Loucy (cell line): Measurements from ENCODE around the gene SCN9A.

Source experiments
- H2AFZ ChIP-seq: fragments of 200-600 bp; sonication (generic); 2 replicates; pipeline ENCODE4 v1.6.0; 2016; ENCODE audit warnings: antibody characterized with exemption, mild to moderate bottlenecking, low read length, moderate library complexity
- H3F3A ChIP-seq: fragments of 200-600 bp; 2 replicates; pipeline ENCODE4 v1.6.0; 2016; ENCODE audit warnings: antibody characterized with exemption, low read depth, mild to moderate bottlenecking
- H3K27me3 ChIP-seq: fragments of 200-600 bp; sonication (generic); 2 replicates; pipeline ENCODE4 v1.6.1; 2014; ENCODE audit warnings: low read length, mild to moderate bottlenecking; ENCODE audit not compliant: insufficient read depth, poor library complexity, severe bottlenecking
- H3K36me3 ChIP-seq: fragments of 200-600 bp; sonication (generic); 2 replicates; pipeline ENCODE4 v1.6.1; 2016; ENCODE audit warnings: low read length; ENCODE audit not compliant: insufficient read depth
- H3K4me1 ChIP-seq: fragments of 200-600 bp; sonication (generic); 2 replicates; pipeline ENCODE4 v1.5.1; 2014; ENCODE audit warnings: low read length, mild to moderate bottlenecking; ENCODE audit not compliant: insufficient read depth, poor library complexity, severe bottlenecking
- H3K4me2 ChIP-seq: fragments of 200-600 bp; sonication (generic); 2 replicates; pipeline ENCODE4 v1.6.0; 2014; ENCODE audit warnings: antibody characterized with exemption, low read length, low read depth, mild to moderate bottlenecking; ENCODE audit not compliant: poor library complexity, severe bottlenecking
- H3K4me3 ChIP-seq: fragments of 200-600 bp; sonication (generic); 2 replicates; pipeline ENCODE4 v1.5.1; 2014; ENCODE audit warnings: low read length, mild to moderate bottlenecking, mixed read lengths; ENCODE audit not compliant: poor library complexity, severe bottlenecking
- H3K79me2 ChIP-seq: fragments of 200-600 bp; sonication (generic); 2 replicates; pipeline ENCODE4 v1.6.1; 2014; ENCODE audit warnings: low read length; ENCODE audit not compliant: insufficient read depth
- H3K9ac ChIP-seq: fragments of 200-600 bp; sonication (generic); 2 replicates; pipeline ENCODE4 v1.6.0; 2014; ENCODE audit warnings: mild to moderate bottlenecking, low read depth, low read length, moderate library complexity; ENCODE audit not compliant: poor library complexity, severe bottlenecking
- H3K9me2 ChIP-seq: fragments of 200-600 bp; sonication (generic); replicated peaks from 2 replicates; pipeline ENCODE4 v1.6.1; 2016; ENCODE audit warnings: low read depth, low read length, mixed read lengths
- H3K9me3 ChIP-seq: fragments of 200-600 bp; sonication (generic); 2 replicates; pipeline ENCODE4 v1.6.1; 2014; ENCODE audit warnings: mild to moderate bottlenecking, antibody characterized with exemption, low read length, low read depth; ENCODE audit not compliant: insufficient read depth
- H4K20me1 ChIP-seq: fragments of 200-600 bp; sonication (generic); 2 replicates; pipeline ENCODE4 v1.6.0; 2014; ENCODE audit warnings: antibody characterized with exemption, low read length, mild to moderate bottlenecking; ENCODE audit not compliant: insufficient read depth, poor library complexity, severe bottlenecking
- EZH2phosphoT487 ChIP-seq: fragments of 200-600 bp; IDR thresholded peaks from 2 replicates; pipeline ENCODE4 v1.6.1; 2018; ENCODE audit warnings: antibody characterized with exemption, mild to moderate bottlenecking, moderate library complexity, borderline replicate concordance
- TF ChIP-seq, protein P1 (sequence below): fragments of 200-600 bp; sonication (generic); conservative IDR thresholded peaks from 2 replicates; pipeline ENCODE4 v1.5.1; 2014; ENCODE audit warnings: mild to moderate bottlenecking, antibody characterized with exemption, low read length

Gene SCN9A

DNA sequence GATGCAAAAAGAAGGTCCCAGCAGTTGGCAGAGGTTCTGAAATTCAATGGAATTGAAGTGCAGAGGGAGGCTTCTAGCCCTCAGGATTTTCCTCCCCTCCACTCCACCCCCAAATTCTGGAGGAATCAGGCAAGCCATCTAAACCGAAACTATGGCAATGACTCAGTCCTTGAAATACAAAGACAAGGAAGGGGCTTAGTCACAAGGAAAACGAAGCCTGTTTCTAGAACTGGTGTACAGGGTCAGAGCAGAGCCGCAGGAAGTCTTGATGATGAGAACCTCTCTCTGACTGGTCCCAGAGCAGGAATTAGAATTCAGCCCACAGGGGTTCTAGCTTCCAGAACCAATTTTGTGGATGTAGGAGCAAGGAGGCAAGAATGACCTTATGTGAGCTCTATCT is 136.2 kb downstream of the SCN9A start:
- TF ChIP-seq, protein P1, sequence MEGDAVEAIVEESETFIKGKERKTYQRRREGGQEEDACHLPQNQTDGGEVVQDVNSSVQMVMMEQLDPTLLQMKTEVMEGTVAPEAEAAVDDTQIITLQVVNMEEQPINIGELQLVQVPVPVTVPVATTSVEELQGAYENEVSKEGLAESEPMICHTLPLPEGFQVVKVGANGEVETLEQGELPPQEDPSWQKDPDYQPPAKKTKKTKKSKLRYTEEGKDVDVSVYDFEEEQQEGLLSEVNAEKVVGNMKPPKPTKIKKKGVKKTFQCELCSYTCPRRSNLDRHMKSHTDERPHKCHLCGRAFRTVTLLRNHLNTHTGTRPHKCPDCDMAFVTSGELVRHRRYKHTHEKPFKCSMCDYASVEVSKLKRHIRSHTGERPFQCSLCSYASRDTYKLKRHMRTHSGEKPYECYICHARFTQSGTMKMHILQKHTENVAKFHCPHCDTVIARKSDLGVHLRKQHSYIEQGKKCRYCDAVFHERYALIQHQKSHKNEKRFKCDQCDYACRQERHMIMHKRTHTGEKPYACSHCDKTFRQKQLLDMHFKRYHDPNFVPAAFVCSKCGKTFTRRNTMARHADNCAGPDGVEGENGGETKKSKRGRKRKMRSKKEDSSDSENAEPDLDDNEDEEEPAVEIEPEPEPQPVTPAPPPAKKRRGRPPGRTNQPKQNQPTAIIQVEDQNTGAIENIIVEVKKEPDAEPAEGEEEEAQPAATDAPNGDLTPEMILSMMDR = no peak
- TF ChIP-seq EZH2phosphoT487 = no peak

DNA sequence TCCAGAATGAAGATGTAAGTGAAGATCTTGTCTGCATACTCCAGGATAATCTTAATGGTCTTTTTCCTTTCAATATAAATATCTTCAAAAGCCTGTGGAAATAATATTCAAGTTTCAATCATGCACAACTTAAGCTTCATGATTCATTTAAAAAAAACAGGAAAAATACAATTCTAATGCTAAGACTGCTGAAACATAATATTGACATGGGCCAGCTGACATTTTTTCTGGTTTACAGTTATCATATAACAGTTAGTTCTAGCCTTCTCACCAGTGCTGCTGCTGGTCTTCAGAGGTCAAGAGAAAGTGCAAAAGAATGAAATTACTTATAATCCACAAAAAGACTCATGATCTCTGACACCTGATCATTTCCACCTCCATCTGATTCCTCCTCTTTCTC is 137.6 kb downstream of the SCN9A start:
- no peak overlapping the region for H3K4me2 ChIP-seq
- TF ChIP-seq, protein P1 = no peak
- TF ChIP-seq EZH2phosphoT487 = no peak
- no peaks in the 10 kb centered on the region for H3K79me2 ChIP-seq
- no peak overlapping the region for H2AFZ ChIP-seq
- no peak overlapping the region for H3K9ac ChIP-seq
- H3K9me3 ChIP-seq = no peaks in the 10 kb centered on the region
- no peaks in the 10 kb centered on the region for H3K4me1 ChIP-seq
- H3F3A ChIP-seq = no peaks in the 10 kb centered on the region
- H3K4me3 ChIP-seq = no peak overlapping the region
- H3K36me3 ChIP-seq = no peaks in the 10 kb centered on the region
- no peaks in the 10 kb centered on the region for H4K20me1 ChIP-seq
- no peaks in the 10 kb centered on the region for H3K27me3 ChIP-seq
- H3K9me2 ChIP-seq = no peaks in the 10 kb centered on the region

More for the DNA sequence above, 136.2 kb downstream of the SCN9A start:
- no peaks in the 10 kb centered on the region for H3F3A ChIP-seq
- H3K9ac ChIP-seq = no peak overlapping the region
- no peaks in the 10 kb centered on the region for H3K79me2 ChIP-seq
- H3K9me2 ChIP-seq = no peaks in the 10 kb centered on the region
- H3K36me3 ChIP-seq = no peaks in the 10 kb centered on the region
- no peaks in the 10 kb centered on the region for H3K4me1 ChIP-seq
- no peak overlapping the region for H2AFZ ChIP-seq
- no peak overlapping the region for H3K4me2 ChIP-seq
- no peaks in the 10 kb centered on the region for H4K20me1 ChIP-seq
- no peaks in the 10 kb centered on the region for H3K9me3 ChIP-seq
- no peaks in the 10 kb centered on the region for H3K27me3 ChIP-seq
- H3K4me3 ChIP-seq = no peak overlapping the region

DNA sequence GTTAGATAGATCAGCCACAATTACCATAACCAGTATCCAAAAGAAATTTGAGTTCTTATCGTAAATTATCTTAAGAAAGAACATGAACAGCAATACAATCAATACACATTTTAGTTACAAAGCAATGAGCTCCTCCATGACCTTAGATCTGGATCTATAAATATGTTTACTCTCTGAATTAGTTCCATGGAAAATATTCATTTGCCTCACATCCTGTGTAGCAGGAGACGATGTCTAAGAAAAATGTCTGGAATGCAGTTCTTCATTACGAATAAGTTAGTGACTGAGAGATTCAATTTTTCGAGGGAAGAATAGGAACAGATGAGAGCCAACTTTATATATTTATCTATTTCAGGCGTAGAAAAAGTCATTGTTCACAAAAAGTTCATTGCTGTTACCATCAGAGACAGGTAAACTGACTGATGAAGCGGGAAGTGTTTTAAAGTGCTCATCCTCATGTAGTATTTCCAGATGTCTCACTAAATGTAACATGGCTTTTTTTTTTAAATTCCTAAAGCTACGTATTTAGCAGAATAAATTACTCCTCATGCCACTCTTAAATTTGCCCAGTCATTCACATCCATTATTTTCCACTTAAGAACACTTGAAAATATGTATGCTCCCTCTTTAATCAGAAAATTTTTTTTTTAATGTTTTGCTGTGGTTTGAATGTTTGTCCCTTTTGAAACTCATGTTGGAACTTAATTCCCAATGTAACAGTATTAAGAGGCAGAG is 141.5 kb downstream of the SCN9A start:
- Histone ChIP-seq H3K9me2 (no peaks in the 10 kb centered on the region), H2AFZ (no peak overlapping the region), H3F3A (no peaks in the 10 kb centered on the region), H3K9ac (no peak overlapping the region), H3K36me3 (no peaks in the 10 kb centered on the region), H4K20me1 (no peaks in the 10 kb centered on the region), H3K9me3 (no peaks in the 10 kb centered on the region), H3K79me2 (no peaks in the 10 kb centered on the region), H3K4me2 (no peak overlapping the region), H3K27me3 (no peaks in the 10 kb centered on the region), H3K4me1 (no peaks in the 10 kb centered on the region), H3K4me3 (no peak overlapping the region)
- TF ChIP-seq, protein P1 = no peak
- TF ChIP-seq EZH2phosphoT487 = no peak
